NB4 (cell line): ENCODE measurements around the gene LMAN2.

ENCODE experiments used
- MYC ChIP-seq: IDR thresholded peaks from 2 replicates; pipeline ENCODE4 v1.6.1; 2011; ENCODE audit warnings: low read depth, low read length
- POLR2A ChIP-seq: IDR thresholded peaks from 2 replicates; pipeline ENCODE4 v1.6.1; 2011; ENCODE audit warnings: mild to moderate bottlenecking; ENCODE audit not compliant: insufficient read length; ENCODE audit errors: extremely low read depth
- TF ChIP-seq, protein P1 (sequence below): IDR thresholded peaks from one replicate; pipeline ENCODE4 v1.5.1; 2012; ENCODE audit warnings: low read depth, low read length

- TF ChIP-seq MYC (no peak), POLR2A (no peak)
- TF ChIP-seq, protein P1, sequence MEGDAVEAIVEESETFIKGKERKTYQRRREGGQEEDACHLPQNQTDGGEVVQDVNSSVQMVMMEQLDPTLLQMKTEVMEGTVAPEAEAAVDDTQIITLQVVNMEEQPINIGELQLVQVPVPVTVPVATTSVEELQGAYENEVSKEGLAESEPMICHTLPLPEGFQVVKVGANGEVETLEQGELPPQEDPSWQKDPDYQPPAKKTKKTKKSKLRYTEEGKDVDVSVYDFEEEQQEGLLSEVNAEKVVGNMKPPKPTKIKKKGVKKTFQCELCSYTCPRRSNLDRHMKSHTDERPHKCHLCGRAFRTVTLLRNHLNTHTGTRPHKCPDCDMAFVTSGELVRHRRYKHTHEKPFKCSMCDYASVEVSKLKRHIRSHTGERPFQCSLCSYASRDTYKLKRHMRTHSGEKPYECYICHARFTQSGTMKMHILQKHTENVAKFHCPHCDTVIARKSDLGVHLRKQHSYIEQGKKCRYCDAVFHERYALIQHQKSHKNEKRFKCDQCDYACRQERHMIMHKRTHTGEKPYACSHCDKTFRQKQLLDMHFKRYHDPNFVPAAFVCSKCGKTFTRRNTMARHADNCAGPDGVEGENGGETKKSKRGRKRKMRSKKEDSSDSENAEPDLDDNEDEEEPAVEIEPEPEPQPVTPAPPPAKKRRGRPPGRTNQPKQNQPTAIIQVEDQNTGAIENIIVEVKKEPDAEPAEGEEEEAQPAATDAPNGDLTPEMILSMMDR = no peak
Observed at GRCh38 chr5:177380805-177381126, 29.3 kb upstream of the LMAN2 start.
